Omental fat pad (tissue), 4 donors: Measurements from ENCODE around the gene TMEM252. TPM values are rescaled to one million over a fixed set of nuclear protein-coding genes. Genes with fewer than 3 reads are reported as not detected.

Experiments used
- ATAC-seq: fragments of 150-250 bp; one replicate; pipeline ENCODE4 v1.9.1; 2016; ENCODE audit warnings: mild to moderate bottlenecking, moderate library complexity; ENCODE audit not compliant: low FRiP score
- DNase-seq: peaks from one replicate; pipeline ENCODE4 v3.0.0-alpha.2; 2019; ENCODE audit warnings: low spot score
- CTCF ChIP-seq, 3 donors: fragments of 450-650 bp; IDR thresholded peaks; one replicate each; pipeline ENCODE4 v1.5.1; 2016 to 2017; ENCODE audit warnings: antibody characterized with exemption in 3 of 3, mild to moderate bottlenecking in 3 of 3, moderate library complexity in 2 of 3
- total RNA-seq, 4 donors: library from RNA; depleted of rRNA; stranded (reverse); fragments of >200 nt; gene quantifications; one replicate each; pipeline ENCODE4 v1.1.0, GENCODE V29; 2016

TMEM252 gene
- total RNA-seq, 4 donors from 2014 or later, result not detected

DNA sequence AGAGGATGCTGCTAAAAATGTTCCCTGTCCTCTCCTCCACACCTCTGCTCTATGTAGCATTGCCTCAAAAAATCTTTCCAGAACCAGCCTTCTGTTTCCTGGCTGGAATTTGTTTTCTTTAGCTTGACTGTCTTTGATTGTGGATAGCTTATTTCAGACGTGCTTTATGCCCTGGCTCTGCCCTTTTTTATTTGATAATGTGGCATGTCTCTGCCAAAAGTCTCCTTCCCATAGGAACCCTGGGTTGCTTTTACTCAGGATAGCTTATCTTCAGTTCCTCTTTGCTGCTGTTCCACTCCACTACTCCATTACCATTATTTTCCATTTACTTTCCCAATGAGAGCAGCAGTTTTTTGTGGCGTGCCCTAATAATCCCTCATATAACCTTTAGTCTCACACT, 885 bp upstream of the TMEM252 start:
- DNase-seq, result no peak
- no peak for TF ChIP-seq CTCF (IDR thresholded peaks at IDR 0.05)
- no peak for ATAC-seq

DNA sequence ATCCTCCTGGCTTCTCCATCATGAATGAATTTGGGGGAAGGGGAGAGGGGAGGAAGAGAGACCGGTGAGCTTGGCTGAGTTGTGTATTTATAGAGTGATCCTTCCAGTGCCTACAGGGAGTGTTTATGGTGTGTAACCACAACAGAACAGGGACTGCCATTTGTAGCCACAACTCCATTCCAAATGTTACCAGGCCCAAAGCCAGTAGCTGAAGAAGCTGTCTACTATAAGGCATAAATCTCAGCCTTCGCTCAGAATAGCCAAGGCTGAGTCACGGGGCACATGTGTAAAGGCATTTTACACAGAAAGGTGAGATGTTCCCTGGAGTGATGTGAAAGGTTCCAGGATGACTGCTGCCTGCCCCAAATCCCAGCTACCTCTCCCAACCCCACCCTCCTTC, 2.5 kb downstream of the TMEM252 start:
- no peak for TF ChIP-seq CTCF (IDR thresholded peaks at IDR 0.05)
- DNase-seq (no peak), ATAC-seq (no peak)

DNA sequence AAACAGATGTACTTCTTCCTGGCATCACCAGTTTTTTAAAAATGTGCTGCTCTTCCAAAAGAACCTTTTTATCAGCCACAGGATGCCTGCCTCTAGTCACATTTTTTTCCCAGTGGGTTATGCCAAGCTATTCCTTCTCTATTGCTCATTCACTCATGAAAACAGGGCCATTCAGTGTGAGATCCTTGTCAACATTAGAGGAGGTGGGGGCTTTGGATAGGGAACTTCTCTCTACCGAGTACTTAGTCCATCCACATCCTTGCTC, 3.1 kb downstream of the TMEM252 start:
- no peak for ATAC-seq
- no peak for TF ChIP-seq CTCF (IDR thresholded peaks at IDR 0.05)

DNA sequence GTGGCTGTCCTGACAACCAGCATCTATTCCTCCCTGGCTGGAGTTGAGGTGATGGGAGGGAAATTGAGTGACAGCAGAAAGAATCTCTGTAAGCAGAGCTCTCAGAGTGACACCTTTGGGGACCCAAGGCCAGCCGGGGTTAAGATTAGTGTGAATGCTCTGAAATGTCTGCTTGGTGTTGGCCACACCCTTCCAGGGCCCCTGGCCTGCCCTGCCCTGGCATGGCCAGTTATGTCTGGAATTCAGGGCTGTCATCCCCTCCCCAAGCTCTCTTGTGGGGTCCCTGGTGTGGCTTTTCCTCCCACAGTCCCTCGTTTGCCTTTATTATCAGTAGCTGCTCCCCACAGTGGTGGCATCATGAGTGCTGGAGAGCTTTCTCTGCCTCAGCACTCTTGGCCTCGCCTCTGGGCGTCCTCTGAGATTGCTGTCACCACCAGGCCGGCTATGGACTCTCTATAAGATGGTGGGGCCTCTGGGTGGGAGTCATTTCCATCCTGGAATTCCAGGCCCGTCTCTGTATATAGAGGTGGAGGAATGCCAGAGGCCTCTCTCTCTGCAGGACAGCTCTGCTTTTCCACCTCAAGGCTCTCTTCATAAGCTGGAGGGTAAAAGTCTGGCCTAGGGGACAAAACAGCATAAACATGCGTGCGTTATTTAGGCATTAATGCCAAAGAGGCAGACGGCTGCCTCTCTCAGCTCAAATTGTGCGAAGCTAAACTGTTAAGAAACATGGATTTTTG, 3.6 kb downstream of the TMEM252 start:
- no peak for TF ChIP-seq CTCF (IDR thresholded peaks at IDR 0.05)
- DNase-seq (no peak), ATAC-seq (no peak)

More for the DNA sequence above, 3.1 kb downstream of the TMEM252 start:
- DNase-seq, result no peak

- ATAC-seq (no peak), DNase-seq (no peak)
- TF ChIP-seq CTCF (IDR thresholded peaks at IDR 0.05), result no peak
These were observed 7.0 kb downstream of the TMEM252 start for GRCh38 chr9:68533678-68534077.

DNA sequence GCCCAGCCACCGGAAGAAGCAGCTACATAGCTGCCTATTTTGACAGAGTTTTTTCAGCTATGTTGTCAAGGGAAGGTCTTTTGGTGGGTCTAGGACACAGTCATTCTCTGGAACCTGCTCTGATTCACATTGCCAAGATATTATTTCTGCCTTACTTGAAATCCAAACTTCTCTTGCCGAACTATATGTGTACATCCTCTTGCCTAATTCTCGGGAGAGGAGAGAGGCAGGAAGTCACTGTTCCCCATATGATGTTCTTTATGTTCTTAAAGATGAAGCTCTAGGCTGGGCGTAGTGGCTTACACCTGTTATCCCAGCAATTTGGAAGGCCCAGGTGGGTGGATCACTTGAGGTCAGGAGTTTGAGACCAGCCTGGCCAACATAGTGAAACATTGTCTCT, 8.6 kb downstream of the TMEM252 start:
- ATAC-seq, result no peak
- DNase-seq, result no peak
- TF ChIP-seq CTCF (IDR thresholded peaks at IDR 0.05), result no peak

DNA sequence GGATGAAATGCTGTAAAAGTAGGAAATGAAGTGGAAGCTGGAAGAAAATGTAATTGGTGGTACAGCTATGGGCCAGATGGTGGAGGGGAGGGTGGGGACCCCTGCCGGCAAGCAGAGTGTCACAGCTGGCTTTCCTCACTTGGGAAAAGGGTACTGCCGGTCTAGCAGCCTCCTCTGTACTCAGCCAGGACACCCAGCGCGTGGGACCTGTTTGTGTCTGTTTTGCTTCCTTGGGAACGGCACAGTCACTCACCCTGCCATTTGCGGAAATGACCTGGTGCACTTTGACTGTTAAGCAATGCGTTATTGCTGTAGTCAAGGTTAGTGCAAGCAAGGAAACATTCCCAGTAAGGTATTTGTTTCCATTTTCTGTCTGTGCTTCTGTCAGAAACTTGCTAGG, 10.1 kb downstream of the TMEM252 start:
- ATAC-seq (no peak), DNase-seq (no peak)
- TF ChIP-seq CTCF (IDR thresholded peaks at IDR 0.05), result no peak
